CD4-positive, alpha-beta T cell treated with Interleukin-4 for 1 hour (primary cell): Measurements from ENCODE around the gene SLX9.
"Not testable (repeated sequence)": the region's sequence is repeated elsewhere in the genome, so short reads cannot be mapped to it uniquely, and the experiment has no call there.

ENCODE experiments used
- DNase-seq, 2 donors: peaks; one replicate each; pipeline ENCODE4 v3.0.0-alpha.2; 2020 to 2022

Gene SLX9

DNA sequence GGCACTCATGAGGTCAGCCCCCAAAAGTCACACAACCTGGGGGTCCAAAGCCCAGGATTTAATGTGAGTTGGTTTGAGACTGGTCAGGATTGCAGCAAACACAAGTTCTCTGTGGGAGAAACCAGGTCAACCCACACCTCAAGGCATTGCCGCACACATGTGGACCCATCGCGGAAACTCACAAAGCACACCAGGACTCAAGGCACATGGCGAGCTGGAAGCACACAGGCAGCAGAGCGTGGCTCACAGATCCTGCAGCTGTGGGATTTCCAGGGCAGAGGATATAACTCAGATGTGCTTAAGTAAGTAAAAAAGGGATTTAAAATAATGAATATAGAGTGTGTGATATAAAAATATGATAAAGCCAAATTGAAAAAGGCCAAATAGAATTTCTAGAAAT is 82.9 kb downstream of the SLX9 start:
- DNase-seq = no peak

GRCh38 chr21:45024516-45024915 is 84.7 kb downstream of the SLX9 start:
- not testable (repeated sequence) for DNase-seq

DNA sequence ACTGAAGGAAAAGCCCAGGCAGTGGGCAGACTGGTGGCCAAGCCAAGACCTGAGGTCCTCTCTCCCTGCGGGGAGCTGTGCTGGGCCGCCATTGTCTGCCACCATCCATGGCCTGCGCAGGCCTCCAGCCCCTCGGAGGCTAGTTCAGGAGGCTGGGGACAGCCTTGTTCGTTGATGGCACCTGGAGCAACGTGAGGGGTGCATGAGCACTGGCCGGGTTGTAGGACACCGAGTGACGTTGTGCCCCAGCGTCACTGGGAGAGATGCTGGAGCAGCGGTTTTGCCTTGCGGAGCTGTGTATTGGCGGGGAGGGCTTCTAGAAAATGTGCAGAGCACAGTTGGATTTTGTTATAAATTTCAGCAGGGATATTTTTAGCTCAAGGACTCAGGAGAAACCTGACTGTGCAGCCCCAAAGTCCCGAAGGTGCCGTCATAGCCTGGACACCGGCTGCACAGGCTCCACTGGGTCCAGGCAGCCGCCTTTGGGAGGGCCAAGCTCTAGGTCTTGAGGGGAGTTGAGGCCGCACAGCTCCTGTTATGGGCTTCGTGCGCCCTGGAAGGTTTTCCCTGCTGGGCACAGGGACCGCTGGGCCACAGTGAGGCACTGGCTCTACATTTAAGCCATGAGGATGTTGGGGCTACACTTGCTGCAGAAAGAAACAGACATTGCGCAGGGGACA is 86.4 kb downstream of the SLX9 start:
- DNase-seq = no peak
